VCaP (cell line): ENCODE data around the gene TAF3.

Experiments used
- H3K27ac ChIP-seq: fragments of 450-650 bp; 2 replicates; pipeline ENCODE4 v1.5.1; 2017
- CTCF ChIP-seq: fragments of 450-650 bp; conservative IDR thresholded peaks from 2 replicates; pipeline ENCODE4 v1.5.1; 2017; ENCODE audit warnings: mild to moderate bottlenecking, moderate library complexity

Gene TAF3

DNA sequence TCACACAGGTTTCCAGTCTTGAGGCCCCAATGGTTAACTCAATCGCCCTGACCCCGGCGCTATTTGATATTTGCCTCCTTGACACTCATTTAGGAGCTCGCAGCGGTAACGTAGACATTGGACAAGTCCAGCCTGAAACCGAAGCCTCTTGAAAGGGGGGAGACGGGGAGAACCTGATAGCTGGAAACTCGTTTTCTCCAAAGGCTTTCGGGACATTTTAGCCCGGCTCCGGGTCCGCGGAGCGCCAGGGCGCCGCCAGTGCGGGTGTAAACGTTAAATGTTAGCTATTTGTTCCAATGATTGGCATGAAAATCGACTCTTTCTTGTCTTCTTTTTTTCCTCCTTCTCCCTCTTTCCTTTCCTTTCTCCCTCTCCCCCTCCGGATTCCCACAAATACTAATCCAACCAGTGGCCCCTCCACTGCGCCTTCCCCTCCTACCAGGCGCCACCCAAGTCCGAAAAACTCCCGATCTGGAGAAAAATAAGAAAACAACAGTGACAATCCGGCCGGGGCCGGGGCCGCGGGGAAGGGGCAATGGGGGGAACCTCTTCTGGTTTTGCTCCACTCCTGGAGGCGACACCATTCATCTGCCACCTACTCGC is 219.0 kb downstream of the TAF3 start:
- no peak overlapping the region for H3K27ac ChIP-seq
- TF ChIP-seq CTCF = no peak

GRCh38 chr10:8037941-8038894 is 219.9 kb downstream of the TAF3 start:
- no peak for TF ChIP-seq CTCF
- H3K27ac ChIP-seq = no peak overlapping the region

DNA sequence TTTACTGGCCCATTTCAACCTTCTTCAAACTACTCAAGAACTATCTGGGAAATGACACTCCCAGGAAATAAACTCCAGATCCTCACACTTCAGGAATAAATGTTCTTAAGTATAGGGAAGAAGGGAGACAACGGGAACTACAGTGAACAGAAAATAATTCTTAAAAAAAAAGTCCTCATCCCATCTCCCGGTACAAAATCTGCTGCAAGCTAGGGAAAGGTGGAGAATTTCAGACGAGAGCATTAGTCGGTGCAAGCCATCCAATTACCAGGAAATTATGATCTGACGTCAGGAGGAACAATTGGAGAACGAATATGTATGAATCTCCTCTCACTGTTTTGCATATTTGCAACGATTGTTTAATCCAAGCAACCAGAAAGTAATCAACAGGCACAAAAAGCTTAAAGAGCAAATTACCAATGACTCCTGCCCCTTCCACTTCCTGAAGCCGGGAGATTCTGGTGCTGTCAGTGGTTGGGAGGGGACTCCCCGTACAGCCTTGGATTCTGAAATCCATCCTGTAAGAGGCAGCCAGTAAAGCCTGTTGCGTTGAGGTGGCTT is 221.1 kb downstream of the TAF3 start:
- no peak overlapping the region for H3K27ac ChIP-seq
- no peak for TF ChIP-seq CTCF

- no peak for TF ChIP-seq CTCF
- H3K27ac ChIP-seq = no peak overlapping the region
Observed at GRCh38 chr10:8040651-8041050, 222.3 kb downstream of the TAF3 start.

DNA sequence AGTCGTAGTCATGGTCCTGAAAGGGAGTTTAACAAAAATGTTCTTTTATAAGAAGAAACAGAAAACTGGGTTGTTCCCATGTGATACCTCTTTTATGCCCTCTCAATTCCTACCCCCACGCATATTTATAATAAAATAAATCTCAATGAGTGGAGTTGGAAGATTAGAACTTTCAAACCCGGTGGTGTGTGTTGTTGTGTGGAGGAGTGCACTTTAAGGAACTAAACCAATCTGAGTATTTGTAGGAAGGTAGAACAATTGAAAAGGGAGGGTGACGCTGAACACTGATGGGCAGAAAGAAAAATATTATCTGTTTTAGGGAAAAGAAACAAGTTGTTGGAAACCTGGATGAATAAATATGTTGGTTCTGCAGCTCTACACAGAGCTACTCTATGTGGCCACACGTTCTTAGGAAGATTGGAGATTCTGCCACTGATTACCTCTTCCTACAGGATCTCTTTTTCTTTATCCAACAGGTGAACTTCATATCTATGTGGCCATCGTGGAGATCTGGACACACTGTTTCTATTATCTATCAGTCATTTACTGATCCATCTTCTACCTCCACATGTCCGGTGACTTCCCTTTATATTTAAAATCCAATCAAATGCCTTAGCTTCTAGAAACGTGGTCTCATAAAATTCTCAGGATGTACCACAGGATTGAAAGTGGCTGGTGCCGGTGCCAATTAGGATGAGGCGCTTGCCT is 223.1 kb downstream of the TAF3 start:
- no peak overlapping the region for H3K27ac ChIP-seq
- no peak for TF ChIP-seq CTCF

DNA sequence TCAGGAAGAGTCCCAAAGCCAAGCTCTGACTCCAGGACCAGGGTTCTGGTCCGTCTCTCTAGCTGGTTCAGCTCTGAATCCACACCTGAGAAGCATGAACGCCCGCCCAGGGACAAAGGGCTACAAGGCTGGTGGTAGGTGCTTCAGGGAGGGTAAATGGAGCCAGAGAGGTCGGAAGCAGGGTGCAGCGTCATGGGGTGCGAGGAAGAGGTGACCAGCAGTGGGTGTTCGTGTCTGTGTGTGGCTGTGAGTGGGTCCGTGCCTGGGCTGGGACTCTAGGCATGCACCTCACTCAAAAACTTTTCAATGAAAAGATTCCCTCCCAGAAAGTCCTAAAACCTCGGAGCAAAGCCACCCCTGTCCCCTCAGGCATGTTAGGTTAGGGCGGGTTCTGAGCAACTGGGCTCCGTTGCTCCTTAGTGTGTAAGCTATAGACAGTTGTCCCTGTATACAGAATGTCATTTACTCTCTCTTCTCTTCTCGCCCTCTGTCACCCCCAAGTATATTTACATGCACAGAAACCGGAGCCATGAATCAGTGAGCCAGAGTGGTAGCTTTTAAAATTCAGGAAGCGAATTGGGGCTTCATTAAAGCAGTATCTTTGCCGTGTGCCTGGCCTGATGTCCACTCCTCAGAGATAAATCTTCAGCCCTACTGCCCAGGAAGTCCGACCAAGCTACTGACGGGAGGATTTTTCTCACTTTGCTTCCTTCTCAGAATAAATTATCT is 223.9 kb downstream of the TAF3 start:
- TF ChIP-seq CTCF = no peak
- H3K27ac ChIP-seq = no peak overlapping the region
